Kasumi-1 (cell line): ENCODE data around the gene WNT7A.

Source experiments
- DNase-seq, 2 experiments: peaks; one replicate each; lab custom pipeline; 2025; lab: John Stamatoyannopoulos, UW

The WNT7A gene

GRCh38 chr3:13792051-13792490 is 87.8 kb downstream of the WNT7A start:
- no peak for DNase-seq

GRCh38 chr3:13791198-13792050 is 88.4 kb downstream of the WNT7A start:
- DNase-seq: no peak

- no peak for DNase-seq
Measured at GRCh38 chr3:13790376-13791197, 89.3 kb downstream of the WNT7A start.

- DNase-seq: no peak
Measured at GRCh38 chr3:13788522-13789424, 91.1 kb downstream of the WNT7A start.

- no peak for DNase-seq
Measured at GRCh38 chr3:13787533-13788132, 92.2 kb downstream of the WNT7A start.

- DNase-seq: no peak
Measured at GRCh38 chr3:13786811-13787210, 93.1 kb downstream of the WNT7A start.

- DNase-seq: no peak
Measured at GRCh38 chr3:13785853-13786436, 93.9 kb downstream of the WNT7A start.

- no peak for DNase-seq
Measured at GRCh38 chr3:13785351-13785750, 94.5 kb downstream of the WNT7A start.

- no peak for DNase-seq
Measured at GRCh38 chr3:13783476-13783875, 96.4 kb downstream of the WNT7A start.

GRCh38 chr3:13782501-13782900 is 97.4 kb downstream of the WNT7A start:
- no peak for DNase-seq

GRCh38 chr3:13781417-13781816 is 98.5 kb downstream of the WNT7A start:
- DNase-seq: no peak

GRCh38 chr3:13780432-13781176 is 99.3 kb downstream of the WNT7A start:
- DNase-seq: no peak

- DNase-seq: no peak
Measured at GRCh38 chr3:13776253-13777050, 103.4 kb downstream of the WNT7A start.

- DNase-seq: no peak
Measured at GRCh38 chr3:13772885-13773745, 106.8 kb downstream of the WNT7A start.

GRCh38 chr3:13772321-13772745 is 107.5 kb downstream of the WNT7A start:
- DNase-seq: no peak

- DNase-seq: no peak
Measured at GRCh38 chr3:13771496-13771895, 108.4 kb downstream of the WNT7A start.

- DNase-seq: peak in 1 of 2 experiments; percentile 1
Measured at GRCh38 chr3:13770170-13771169, 109.4 kb downstream of the WNT7A start.
